Measurements from ENCODE around the gene ARHGAP15.

The ARHGAP15 gene

DNA sequence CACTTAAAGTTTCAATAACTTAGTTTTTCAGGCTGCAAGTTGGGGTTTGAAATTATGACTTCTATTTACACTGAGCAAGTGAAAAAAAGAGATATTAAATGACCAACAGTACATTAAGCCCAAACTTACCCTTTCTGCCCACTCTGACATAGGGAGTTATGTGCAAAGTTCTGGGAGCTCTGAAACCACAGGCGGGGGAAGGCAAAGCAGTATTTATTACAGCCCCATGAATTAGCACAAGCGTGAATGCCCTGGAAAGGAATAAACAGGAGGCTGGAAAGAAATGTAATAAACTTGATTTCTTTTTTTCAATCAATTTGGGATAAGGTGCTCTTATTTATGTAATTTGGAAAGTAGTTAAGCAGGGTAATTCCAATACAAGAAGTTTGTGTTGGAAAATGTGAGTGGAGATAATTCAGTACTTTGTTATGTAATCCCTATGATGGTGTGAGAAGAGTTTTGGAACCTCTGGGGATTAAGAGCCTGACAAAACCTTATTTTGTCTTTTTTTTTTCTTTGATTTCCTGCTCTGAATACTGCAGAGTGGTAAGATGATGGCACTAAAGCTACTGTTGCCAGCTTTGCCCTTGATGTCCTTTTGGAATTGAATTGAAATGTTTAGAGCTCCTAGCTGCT is 351.5 kb downstream of the ARHGAP15 start:
- H3K36me3 ChIP-seq (ENCODE audit: control insufficient read depth in 1 of 2, insufficient read depth in 2 of 2, low read length in 2 of 2): no peaks in the 10 kb centered on the region
- no peaks in the 10 kb centered on the region for H3K27me3 ChIP-seq (ENCODE audit: low read depth, low read length)
- peak overlapping the region; percentile 67 for H3K27ac ChIP-seq (ENCODE audit: low read length)
- no peaks in the 10 kb centered on the region for H3K4me1 ChIP-seq (ENCODE audit: control insufficient read depth in 1 of 2, insufficient read depth in 2 of 2, low read length in 2 of 2)
- H3K4me3 ChIP-seq (ENCODE audit: low read depth in 1 of 2, low read length in 2 of 2): no peak overlapping the region
- no peaks in the 10 kb centered on the region for H3K9me3 ChIP-seq (ENCODE audit: control insufficient read depth in 1 of 2, low read length in 2 of 2)

DNA sequence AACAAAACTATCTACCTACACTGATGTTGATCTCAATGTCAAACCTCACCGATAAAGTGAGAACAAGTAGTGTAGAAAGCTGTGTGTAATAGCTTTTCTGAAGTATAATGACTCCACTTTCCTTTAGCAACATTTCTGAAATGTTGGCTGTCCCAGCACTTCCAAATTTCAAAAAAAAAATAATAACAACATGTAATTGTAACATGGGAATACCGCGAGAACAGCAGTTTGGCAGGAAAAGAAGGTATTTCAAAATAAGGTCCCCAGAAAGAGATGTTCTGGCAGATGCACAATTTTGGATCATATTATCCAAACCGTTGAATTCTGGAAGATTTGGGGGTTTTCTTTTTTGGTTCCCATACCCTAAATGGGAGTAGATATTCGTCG is 352.0 kb downstream of the ARHGAP15 start:
- no peak overlapping the region for H3K4me3 ChIP-seq (ENCODE audit: low read depth in 1 of 2, low read length in 2 of 2)
- H3K36me3 ChIP-seq (ENCODE audit: control insufficient read depth in 1 of 2, insufficient read depth in 2 of 2, low read length in 2 of 2): no peaks in the 10 kb centered on the region
- H3K4me1 ChIP-seq (ENCODE audit: control insufficient read depth in 1 of 2, insufficient read depth in 2 of 2, low read length in 2 of 2): no peaks in the 10 kb centered on the region
- H3K27me3 ChIP-seq (ENCODE audit: low read depth, low read length): no peaks in the 10 kb centered on the region
- no peaks in the 10 kb centered on the region for H3K9me3 ChIP-seq (ENCODE audit: control insufficient read depth in 1 of 2, low read length in 2 of 2)
- H3K27ac ChIP-seq (ENCODE audit: low read length): peak overlapping the region; percentile 67

DNA sequence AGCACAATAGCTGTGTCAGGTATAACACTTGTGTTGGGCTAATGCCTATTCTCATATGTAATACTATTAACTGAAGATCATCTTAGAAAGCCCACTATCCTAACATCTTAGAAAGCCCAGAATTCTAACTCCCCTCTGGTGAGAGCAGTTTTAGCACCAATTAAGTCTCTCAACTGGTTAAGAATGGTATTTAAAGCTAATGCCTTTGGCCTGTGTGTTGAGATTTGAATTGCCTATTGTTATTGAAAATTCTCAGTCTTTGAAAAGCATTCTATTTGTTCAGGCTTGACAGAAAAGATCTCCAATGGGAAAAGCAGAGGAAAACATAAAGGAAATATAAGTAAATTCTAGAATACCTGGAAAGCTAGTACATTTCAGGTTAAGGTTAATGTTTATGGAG is 352.5 kb downstream of the ARHGAP15 start:
- H3K27ac ChIP-seq (ENCODE audit: low read length): peak overlapping the region; percentile 67
- no peaks in the 10 kb centered on the region for H3K4me1 ChIP-seq (ENCODE audit: control insufficient read depth in 1 of 2, insufficient read depth in 2 of 2, low read length in 2 of 2)

DNA sequence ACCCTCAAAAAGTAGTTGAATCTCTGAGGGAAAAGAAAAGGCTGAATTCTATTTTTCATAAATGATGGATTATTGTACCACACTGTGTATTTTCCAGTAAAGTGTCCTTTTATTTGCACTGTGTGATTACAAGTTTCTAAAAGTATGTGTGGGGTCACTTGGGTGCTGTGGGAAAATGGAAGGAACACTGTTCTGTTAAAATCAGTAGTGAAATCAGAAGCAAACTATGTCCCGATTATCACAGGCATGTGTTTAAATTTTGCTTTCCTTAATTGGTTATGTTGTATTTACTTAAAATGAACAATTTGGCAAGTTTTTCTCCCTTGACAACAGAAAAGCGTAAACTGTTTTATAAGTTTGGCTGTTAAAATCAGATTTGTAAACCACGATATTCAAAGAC is 353.1 kb downstream of the ARHGAP15 start:
- no peaks in the 10 kb centered on the region for H3K9me3 ChIP-seq (ENCODE audit: control insufficient read depth in 1 of 2, low read length in 2 of 2)
- H3K36me3 ChIP-seq (ENCODE audit: control insufficient read depth in 1 of 2, insufficient read depth in 2 of 2, low read length in 2 of 2): no peaks in the 10 kb centered on the region
- peak overlapping the region; percentile 67 for H3K27ac ChIP-seq (ENCODE audit: low read length)
- H3K27me3 ChIP-seq (ENCODE audit: low read depth, low read length): no peaks in the 10 kb centered on the region
- H3K4me1 ChIP-seq (ENCODE audit: control insufficient read depth in 1 of 2, insufficient read depth in 2 of 2, low read length in 2 of 2): no peaks in the 10 kb centered on the region
- no peak overlapping the region for H3K4me3 ChIP-seq (ENCODE audit: low read depth in 1 of 2, low read length in 2 of 2)

More for the DNA sequence above, 352.5 kb downstream of the ARHGAP15 start:
- no peaks in the 10 kb centered on the region for H3K9me3 ChIP-seq (ENCODE audit: control insufficient read depth in 1 of 2, low read length in 2 of 2)
- H3K4me3 ChIP-seq (ENCODE audit: low read depth in 1 of 2, low read length in 2 of 2): no peak overlapping the region
- H3K36me3 ChIP-seq (ENCODE audit: control insufficient read depth in 1 of 2, insufficient read depth in 2 of 2, low read length in 2 of 2): no peaks in the 10 kb centered on the region
- H3K27me3 ChIP-seq (ENCODE audit: low read depth, low read length): no peaks in the 10 kb centered on the region

DNA sequence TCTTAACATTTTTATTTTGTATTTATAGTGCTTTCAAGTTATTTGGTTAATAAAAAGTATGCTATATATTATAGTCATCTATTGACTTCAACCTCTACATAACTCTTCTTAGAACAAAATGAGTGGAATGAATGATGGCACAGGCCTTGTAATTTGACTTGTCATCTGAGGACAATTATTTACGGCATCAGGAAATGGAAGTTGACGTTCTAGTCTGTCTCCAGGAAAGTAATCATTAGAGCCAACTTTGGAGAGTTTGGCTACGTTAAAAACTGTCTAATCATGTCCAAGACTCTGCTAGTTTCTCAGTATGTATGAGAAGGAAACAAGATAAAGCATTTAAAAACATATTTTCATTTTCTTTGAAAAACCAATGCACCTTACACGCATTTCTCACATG is 353.6 kb downstream of the ARHGAP15 start:
- H3K27ac ChIP-seq (ENCODE audit: low read length): no peak overlapping the region
- H3K27me3 ChIP-seq (ENCODE audit: low read depth, low read length): no peaks in the 10 kb centered on the region
- no peak overlapping the region for H3K4me3 ChIP-seq (ENCODE audit: low read depth in 1 of 2, low read length in 2 of 2)
- no peaks in the 10 kb centered on the region for H3K9me3 ChIP-seq (ENCODE audit: control insufficient read depth in 1 of 2, low read length in 2 of 2)
- no peaks in the 10 kb centered on the region for H3K36me3 ChIP-seq (ENCODE audit: control insufficient read depth in 1 of 2, insufficient read depth in 2 of 2, low read length in 2 of 2)
- no peaks in the 10 kb centered on the region for H3K4me1 ChIP-seq (ENCODE audit: control insufficient read depth in 1 of 2, insufficient read depth in 2 of 2, low read length in 2 of 2)

DNA sequence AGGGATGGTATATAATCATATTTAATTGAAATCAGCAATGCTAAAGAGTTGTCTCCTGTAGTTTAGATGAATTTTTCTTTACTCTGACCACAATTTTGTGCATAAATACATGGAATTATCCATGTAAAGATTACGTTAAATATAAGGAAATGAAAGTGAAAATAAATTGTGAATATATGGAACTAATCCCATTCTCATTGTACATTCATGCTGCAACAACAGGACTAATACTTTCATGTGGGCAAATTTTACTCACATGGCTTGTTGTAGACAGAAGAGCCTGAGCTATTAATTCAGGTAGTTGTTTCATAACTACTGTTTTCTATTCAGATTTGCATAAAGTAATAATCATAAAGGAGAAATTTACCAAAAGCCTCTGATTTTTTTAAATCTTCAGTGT is 357.8 kb downstream of the ARHGAP15 start:
- no peaks in the 10 kb centered on the region for H3K4me1 ChIP-seq (ENCODE audit: control insufficient read depth in 1 of 2, insufficient read depth in 2 of 2, low read length in 2 of 2)
- no peaks in the 10 kb centered on the region for H3K27me3 ChIP-seq (ENCODE audit: low read depth, low read length)
- no peak overlapping the region for H3K27ac ChIP-seq (ENCODE audit: low read length)
- H3K4me3 ChIP-seq (ENCODE audit: low read depth in 1 of 2, low read length in 2 of 2): no peak overlapping the region
- no peaks in the 10 kb centered on the region for H3K9me3 ChIP-seq (ENCODE audit: control insufficient read depth in 1 of 2, low read length in 2 of 2)
- H3K36me3 ChIP-seq (ENCODE audit: control insufficient read depth in 1 of 2, insufficient read depth in 2 of 2, low read length in 2 of 2): no peaks in the 10 kb centered on the region

DNA sequence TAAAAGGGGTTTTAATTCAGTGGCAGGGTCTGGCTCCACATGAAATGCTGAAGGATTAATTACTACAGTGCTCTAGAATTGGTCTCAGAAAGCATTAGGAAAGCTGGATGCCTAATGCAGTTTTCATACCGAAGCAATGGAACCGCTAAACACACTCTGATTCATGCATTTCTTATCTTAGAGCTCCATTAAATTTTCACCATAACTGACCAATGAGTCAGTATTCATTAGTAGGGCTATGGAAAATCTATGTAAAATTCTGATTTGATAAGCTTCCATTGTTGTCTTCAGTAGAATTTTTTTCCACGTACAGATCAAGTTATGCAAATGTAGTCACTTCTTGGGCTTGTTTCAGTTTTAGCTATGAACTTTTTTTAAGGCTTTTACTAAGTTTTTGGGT is 359.9 kb downstream of the ARHGAP15 start:
- Histone ChIP-seq H3K9me3 (ENCODE audit: control insufficient read depth in 1 of 2, low read length in 2 of 2) (no peaks in the 10 kb centered on the region), H3K36me3 (ENCODE audit: control insufficient read depth in 1 of 2, insufficient read depth in 2 of 2, low read length in 2 of 2) (no peaks in the 10 kb centered on the region), H3K4me1 (ENCODE audit: control insufficient read depth in 1 of 2, insufficient read depth in 2 of 2, low read length in 2 of 2) (no peaks in the 10 kb centered on the region), H3K27me3 (ENCODE audit: low read depth, low read length) (no peaks in the 10 kb centered on the region), H3K4me3 (ENCODE audit: low read depth in 1 of 2, low read length in 2 of 2) (no peak overlapping the region), H3K27ac (ENCODE audit: low read length) (no peak overlapping the region)

DNA sequence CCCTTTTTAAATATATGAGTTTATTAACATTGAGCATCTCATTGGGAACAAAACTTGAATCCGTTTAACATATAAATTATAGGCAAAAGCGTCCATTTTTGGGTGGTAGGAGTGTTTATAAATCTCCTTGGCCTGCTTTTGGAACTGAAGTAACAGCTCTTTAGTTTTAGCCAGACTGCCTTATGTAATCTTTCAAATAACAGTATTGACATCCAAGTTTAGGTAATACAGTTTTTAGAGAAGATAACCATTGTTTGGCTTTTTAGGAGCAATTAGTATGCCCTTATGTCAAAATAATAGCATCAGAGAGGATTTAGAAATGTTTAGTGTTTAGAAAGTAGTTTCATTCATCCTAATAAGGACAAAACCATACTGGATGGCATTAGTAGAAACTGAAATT is 361.9 kb downstream of the ARHGAP15 start:
- H3K4me1 ChIP-seq (ENCODE audit: control insufficient read depth in 1 of 2, insufficient read depth in 2 of 2, low read length in 2 of 2): no peaks in the 10 kb centered on the region
- no peak overlapping the region for H3K4me3 ChIP-seq (ENCODE audit: low read depth in 1 of 2, low read length in 2 of 2)
- no peaks in the 10 kb centered on the region for H3K27me3 ChIP-seq (ENCODE audit: low read depth, low read length)
- H3K36me3 ChIP-seq (ENCODE audit: control insufficient read depth in 1 of 2, insufficient read depth in 2 of 2, low read length in 2 of 2): no peaks in the 10 kb centered on the region
- H3K27ac ChIP-seq (ENCODE audit: low read length): no peak overlapping the region
- H3K9me3 ChIP-seq (ENCODE audit: control insufficient read depth in 1 of 2, low read length in 2 of 2): no peaks in the 10 kb centered on the region

DNA sequence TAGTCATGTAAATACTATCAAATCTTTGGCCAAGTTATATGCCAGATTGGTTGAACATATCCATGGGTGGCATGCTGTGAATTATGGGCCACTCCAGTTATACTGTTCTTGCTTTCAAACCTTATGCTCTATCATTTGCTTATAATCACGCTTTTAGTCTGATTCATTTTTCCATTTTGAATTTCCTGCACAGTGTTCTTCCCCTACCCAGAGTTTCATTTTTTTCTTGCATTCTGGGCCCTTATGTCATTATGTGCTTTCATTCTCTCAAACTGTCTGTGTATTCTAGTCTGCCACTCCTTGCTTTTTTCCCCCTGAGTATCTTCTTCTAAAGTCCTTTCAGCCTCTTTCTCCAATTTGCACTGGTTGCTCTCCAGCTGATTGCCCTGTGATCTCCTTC is 364.1 kb downstream of the ARHGAP15 start:
- no peak overlapping the region for H3K27ac ChIP-seq (ENCODE audit: low read length)
- no peaks in the 10 kb centered on the region for H3K4me1 ChIP-seq (ENCODE audit: control insufficient read depth in 1 of 2, insufficient read depth in 2 of 2, low read length in 2 of 2)
- H3K36me3 ChIP-seq (ENCODE audit: control insufficient read depth in 1 of 2, insufficient read depth in 2 of 2, low read length in 2 of 2): no peaks in the 10 kb centered on the region
- H3K27me3 ChIP-seq (ENCODE audit: low read depth, low read length): no peaks in the 10 kb centered on the region
- no peak overlapping the region for H3K4me3 ChIP-seq (ENCODE audit: low read depth in 1 of 2, low read length in 2 of 2)
- H3K9me3 ChIP-seq (ENCODE audit: control insufficient read depth in 1 of 2, low read length in 2 of 2): no peaks in the 10 kb centered on the region

DNA sequence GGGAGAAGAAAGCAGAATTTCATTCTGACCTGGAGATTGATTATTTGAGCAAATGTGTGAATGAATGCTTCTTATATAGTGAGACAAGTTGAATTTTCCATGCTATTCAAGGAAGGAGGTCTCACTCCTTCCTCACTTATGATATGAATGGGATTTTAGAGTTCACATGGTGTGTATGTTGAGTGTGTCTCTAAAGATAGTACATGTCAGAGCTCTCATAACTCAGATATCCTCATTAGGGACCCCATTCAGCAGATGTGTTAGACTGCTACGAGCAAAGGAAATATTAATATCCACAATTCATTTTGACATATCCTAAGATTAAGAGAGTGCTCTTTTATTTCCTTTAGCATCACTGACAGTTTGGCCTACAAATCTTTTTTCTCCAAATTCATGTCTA is 368.5 kb downstream of the ARHGAP15 start:
- H3K27ac ChIP-seq (ENCODE audit: low read length): no peak overlapping the region
- H3K4me3 ChIP-seq (ENCODE audit: low read depth in 1 of 2, low read length in 2 of 2): no peak overlapping the region

DNA sequence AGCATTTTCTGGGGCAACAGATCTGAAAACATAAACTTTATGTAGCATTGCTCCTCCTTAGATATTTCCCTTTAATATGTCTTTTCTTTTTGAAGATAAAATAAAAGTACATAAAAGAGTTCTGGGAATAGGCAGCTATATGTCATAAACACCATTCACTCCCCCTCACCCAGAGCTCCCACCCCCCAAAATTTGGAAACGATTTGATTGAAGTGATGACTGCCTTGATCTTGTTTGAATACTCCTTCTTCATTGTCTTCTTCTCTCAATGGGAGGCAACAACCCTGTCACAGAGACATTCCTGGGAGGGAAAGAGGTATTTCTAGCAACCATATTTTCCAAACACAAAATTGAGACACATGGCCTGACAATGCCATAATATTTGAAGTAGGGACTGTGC is 369.3 kb downstream of the ARHGAP15 start:
- H3K9me3 ChIP-seq (ENCODE audit: control insufficient read depth in 1 of 2, low read length in 2 of 2): no peaks in the 10 kb centered on the region
- H3K4me1 ChIP-seq (ENCODE audit: control insufficient read depth in 1 of 2, insufficient read depth in 2 of 2, low read length in 2 of 2): no peaks in the 10 kb centered on the region
- H3K36me3 ChIP-seq (ENCODE audit: control insufficient read depth in 1 of 2, insufficient read depth in 2 of 2, low read length in 2 of 2): no peaks in the 10 kb centered on the region
- no peak overlapping the region for H3K27ac ChIP-seq (ENCODE audit: low read length)
- no peaks in the 10 kb centered on the region for H3K27me3 ChIP-seq (ENCODE audit: low read depth, low read length)
- H3K4me3 ChIP-seq (ENCODE audit: low read depth in 1 of 2, low read length in 2 of 2): no peak overlapping the region

More for the DNA sequence above, 368.5 kb downstream of the ARHGAP15 start:
- H3K4me1 ChIP-seq (ENCODE audit: control insufficient read depth in 1 of 2, insufficient read depth in 2 of 2, low read length in 2 of 2): no peaks in the 10 kb centered on the region
- no peaks in the 10 kb centered on the region for H3K36me3 ChIP-seq (ENCODE audit: control insufficient read depth in 1 of 2, insufficient read depth in 2 of 2, low read length in 2 of 2)
- H3K9me3 ChIP-seq (ENCODE audit: control insufficient read depth in 1 of 2, low read length in 2 of 2): no peaks in the 10 kb centered on the region
- no peaks in the 10 kb centered on the region for H3K27me3 ChIP-seq (ENCODE audit: low read depth, low read length)

DNA sequence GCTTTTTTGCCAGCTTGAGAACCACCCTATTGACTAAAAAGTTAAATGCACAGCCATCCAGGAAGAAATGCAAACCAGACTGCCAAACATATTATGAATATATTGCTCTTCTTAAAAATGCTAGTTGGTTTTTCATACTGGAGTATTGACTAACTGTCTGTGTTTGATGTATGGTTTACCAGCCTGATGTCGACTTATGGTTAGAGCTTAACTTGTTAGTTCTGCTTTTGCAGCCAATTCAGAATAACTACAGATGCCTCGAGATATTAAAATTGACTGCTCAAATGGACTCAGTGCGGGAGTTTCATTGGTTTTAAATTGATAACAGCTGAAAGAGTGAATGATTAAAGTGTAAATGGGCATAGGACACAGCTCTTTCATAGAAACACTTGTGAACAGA is 369.8 kb downstream of the ARHGAP15 start:
- Histone ChIP-seq H3K9me3 (ENCODE audit: control insufficient read depth in 1 of 2, low read length in 2 of 2) (no peaks in the 10 kb centered on the region), H3K27me3 (ENCODE audit: low read depth, low read length) (no peaks in the 10 kb centered on the region), H3K36me3 (ENCODE audit: control insufficient read depth in 1 of 2, insufficient read depth in 2 of 2, low read length in 2 of 2) (no peaks in the 10 kb centered on the region), H3K27ac (ENCODE audit: low read length) (no peak overlapping the region), H3K4me1 (ENCODE audit: control insufficient read depth in 1 of 2, insufficient read depth in 2 of 2, low read length in 2 of 2) (no peaks in the 10 kb centered on the region), H3K4me3 (ENCODE audit: low read depth in 1 of 2, low read length in 2 of 2) (no peak overlapping the region)

Measured in muscle layer of duodenum (tissue), 2 donors.